Esophagus mucosa (tissue), 1 donor: ENCODE data around the gene TMCC1. TPM values are rescaled to one million over a fixed set of nuclear protein-coding genes. Genes with fewer than 3 reads are reported as not detected.
"Not testable (repeated sequence)": the region's sequence is repeated elsewhere in the genome, so short reads cannot be mapped to it uniquely, and the experiment has no call there.

Experiments used
- ATAC-seq: fragments of 200-7000 bp; cut with Tn5 transposase; one replicate; pipeline ENCODE4 v1.9.1; 2020
- total RNA-seq: library from RNA; stranded (reverse); gene quantifications from one replicate; pipeline ENCODE4 v1.2.4, GENCODE V29; 2023
- donor health status: DM: yes; HTN: yes; CAD: no.

The TMCC1 gene
- total RNA-seq, 1 donor from 2014 or later: 23.4 TPM

- not testable (repeated sequence) for ATAC-seq
Observed at GRCh38 chr3:129641567-129642260, 251.8 kb downstream of the TMCC1 start.

DNA sequence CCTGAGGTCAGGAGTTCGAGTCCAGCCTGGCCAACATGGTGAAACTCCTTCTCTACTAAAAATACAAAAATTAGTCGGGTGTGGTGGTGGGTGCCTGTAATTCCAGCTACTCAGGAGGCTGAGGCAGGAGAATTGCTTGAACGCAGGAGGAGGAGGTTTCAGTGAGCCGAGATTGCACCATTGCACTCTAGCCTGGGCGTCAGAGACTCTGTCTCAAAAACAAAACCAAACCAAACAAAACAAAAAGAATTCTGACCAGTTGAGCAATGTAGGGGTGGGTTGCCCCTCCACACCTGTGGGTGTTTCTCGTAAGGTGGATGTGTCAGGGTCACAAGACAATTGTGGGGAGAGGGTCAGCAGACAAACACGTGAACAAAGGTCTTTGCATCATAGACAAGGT, 252.5 kb downstream of the TMCC1 start:
- ATAC-seq: not testable (repeated sequence)

DNA sequence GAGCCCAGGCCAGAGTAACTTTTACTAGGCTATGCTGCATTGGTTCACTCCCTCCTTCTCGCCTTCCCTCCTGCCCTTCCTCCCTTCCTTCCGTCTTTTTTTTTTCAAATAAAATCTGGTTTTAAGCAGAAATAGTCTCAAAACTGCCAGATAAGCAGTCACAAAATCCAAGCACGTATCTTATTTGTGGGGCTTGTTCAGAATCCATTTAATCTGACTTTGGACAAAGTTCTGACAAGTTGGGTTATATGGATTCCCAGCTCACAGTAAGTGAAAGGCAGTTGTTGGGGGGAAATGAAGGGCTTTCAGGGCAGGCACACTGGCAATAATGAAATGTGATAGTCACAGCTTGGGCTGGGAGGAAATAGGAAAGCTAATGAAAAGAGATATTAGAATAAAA, 255.0 kb downstream of the TMCC1 start:
- ATAC-seq: no peak

GRCh38 chr3:129636082-129636481, 257.4 kb downstream of the TMCC1 start:
- no peak for ATAC-seq

- ATAC-seq: no peak
Observed at GRCh38 chr3:129635656-129636055, 257.9 kb downstream of the TMCC1 start.

DNA sequence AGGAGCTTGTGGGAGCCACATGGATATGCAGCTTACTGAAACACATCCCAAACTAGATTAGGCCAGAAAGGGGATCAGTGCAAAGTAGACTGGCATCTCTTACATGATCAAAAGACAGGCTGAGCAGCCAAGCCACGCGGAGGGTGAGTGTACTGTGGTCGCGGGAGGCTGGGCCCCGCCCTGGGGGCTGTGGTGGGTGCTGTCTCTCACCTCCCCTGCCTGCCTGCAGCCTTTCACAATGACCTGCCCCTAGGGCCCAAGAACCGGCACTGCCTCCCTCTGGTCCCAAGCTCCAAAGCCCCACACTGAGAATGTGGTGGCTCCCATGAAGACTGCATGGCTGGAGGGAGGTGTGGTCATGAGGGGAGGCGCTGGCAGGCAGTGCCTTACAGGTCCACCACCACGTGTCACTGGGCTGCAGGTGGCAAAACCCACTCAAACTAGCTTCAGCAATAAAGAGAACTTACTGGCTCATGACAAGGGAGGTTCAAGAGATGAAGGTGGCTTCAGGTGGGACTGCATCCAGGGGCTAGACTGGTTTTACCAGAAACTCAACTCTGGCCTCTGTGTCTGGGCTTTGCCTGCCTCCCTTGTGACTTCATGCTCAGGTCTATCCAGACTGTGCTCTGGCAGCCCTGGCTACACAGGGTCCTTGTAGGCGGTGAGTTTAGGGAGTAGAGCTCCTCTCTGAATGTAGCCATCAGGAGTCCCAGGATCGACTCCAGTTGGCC, 259.6 kb downstream of the TMCC1 start:
- ATAC-seq: peak; percentile 84

DNA sequence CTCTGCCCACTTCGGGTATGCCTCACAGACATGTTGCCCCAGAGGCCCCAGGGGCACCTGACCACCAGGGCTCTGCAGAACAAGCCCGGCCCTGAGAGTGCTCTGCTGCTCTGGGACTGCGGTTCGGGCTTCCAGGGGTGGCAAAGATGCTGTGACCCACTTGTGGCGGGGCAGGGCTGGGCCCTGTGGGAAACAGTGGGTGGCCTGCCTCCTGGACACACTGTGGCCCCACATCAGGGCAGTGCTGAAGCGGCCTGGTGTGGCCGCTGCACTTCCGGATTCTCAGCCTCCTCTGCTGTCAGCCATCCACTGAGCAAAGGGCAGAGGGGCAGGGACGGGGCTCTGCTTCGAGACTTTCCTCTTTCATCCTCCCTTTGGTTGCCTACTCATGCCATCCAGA, 260.5 kb downstream of the TMCC1 start:
- ATAC-seq: no peak

- no peak for ATAC-seq
Observed at GRCh38 chr3:129632556-129632955, 261.0 kb downstream of the TMCC1 start.

DNA sequence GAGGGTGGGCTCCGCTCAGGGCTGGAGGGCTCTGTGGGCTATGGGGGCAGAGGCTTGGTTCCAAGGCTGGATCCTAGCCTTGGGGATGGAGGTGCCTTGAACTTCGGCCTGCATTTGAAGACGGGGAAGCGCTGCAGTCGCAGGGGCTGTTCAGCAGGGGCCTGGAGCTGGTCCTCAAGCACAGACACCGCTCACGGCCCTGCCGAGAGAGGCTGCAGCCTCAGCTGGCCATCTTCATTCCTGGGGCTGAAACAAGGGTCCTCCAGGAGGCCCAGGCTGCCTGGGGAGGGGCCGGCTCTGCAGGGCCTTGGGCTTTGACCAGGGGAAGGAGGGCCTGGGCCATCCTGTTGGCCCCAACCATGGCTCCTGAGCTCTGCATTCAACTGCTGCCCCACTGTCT, 261.5 kb downstream of the TMCC1 start:
- ATAC-seq: no peak

DNA sequence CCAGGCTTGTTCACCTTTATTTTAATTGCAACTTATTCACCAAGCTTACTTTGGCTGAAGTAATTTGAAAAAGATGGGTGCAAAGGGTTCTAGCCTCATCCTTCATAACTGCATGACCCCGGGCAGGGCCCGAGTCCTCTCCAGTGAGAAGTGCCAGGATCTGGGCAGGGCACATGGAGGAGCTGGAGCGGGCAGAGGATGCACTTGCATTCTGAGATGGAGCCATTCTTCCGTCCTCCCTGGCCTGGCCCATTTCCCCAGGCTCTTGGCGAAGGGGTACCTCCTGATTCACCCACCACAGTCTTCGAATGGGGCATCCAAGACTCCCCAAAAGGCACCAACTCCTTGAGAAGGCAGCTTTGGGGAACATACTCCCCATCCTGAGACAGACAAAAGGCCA, 264.5 kb downstream of the TMCC1 start:
- no peak for ATAC-seq

- ATAC-seq: no peak
Observed at GRCh38 chr3:129628169-129628522, 265.4 kb downstream of the TMCC1 start.

GRCh38 chr3:129627350-129628168, 266.0 kb downstream of the TMCC1 start:
- ATAC-seq: peak; percentile 65

DNA sequence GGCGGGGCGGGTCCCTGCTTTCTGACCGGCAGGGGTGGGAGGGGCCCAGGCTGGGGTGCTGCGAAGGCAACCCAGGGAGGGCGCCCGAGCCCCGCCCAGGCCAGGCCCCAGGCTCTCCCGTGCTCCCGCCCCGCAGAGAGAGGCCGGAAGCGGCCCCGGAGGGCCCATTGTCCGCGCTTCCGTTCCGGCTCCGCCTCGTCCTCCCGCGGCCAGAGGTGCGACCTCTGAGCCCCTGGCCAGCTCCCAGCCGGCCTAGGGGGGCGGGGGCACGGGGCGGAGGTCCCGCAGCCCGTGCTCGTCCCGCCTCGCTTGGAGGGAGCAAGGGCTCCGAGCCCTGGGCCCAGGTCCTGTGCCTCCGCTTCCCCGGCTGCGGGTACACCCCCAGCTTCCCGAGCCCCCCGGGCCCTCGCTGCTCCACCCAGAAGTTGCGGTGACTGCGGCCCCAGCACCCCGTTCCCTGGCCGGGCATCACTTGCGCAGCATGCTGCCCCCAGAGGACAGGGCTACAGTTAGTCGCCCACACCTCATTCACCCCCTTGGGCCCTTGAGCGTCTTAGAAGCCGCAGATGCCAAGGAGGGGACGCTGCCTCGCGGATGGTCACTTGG, 266.7 kb downstream of the TMCC1 start:
- peak; percentile 86 for ATAC-seq

DNA sequence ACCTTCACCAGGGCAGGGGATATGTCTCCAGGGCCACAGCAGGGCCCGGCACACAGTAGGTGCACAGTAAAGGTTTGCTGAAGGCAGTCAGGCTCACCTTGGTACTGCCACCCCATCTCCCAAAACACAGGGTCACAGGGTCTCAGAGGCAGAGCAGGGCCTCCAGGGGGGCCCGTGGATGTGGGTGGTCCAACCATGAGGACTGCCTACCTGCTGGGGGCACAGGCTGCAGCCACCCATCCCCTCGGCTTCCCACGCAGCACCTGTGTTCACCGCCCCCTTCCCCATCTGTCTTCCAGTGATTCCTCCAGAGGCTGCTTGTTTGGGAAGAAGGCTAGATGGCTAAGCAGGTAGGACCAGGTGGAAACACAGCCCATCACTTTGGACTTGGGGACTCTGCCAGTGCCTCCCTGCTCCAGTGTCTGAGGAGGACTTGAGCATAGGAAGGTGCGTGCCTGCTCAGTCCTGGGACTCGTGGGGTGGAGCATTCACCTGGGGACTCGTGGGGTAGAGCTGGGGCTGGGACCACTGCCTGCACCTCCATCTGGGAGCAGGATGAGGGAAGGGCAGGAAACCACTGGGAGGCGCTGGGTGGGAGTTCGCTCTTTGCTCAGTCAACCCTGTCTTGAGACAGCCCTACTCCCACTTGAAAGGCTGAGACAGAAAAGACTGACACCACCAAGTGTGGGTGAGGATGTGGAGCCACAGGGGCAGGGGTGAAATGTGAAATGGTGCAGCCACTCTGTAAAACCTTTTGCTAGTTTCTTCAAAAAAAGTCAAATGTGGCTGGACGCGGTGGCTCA, 268.2 kb downstream of the TMCC1 start:
- no peak for ATAC-seq

- ATAC-seq: no peak
Observed at GRCh38 chr3:129624347-129625071, 269.0 kb downstream of the TMCC1 start.

- ATAC-seq: no peak
Observed at GRCh38 chr3:129623447-129624118, 269.9 kb downstream of the TMCC1 start.

DNA sequence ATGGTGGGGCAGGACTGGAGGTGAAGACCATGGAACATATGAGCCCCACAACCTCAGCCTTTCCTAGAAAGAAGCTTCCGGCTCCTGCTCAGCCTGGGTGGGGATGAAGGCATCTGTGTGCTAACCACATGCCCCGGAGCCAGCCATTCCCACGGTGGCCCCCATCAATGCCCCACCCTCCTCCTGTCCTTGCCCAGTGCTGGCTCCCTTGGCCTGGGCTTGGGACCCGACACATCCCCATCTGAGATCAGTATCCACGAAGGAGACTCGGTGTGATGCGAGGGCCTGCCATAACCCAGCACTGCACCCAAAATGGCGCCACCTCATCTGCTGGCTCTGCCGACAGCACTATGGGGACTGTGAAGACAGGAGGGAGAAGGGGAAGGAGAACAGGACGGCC, 270.6 kb downstream of the TMCC1 start:
- ATAC-seq: no peak

- ATAC-seq: no peak
Observed at GRCh38 chr3:129622226-129622874, 271.2 kb downstream of the TMCC1 start.

DNA sequence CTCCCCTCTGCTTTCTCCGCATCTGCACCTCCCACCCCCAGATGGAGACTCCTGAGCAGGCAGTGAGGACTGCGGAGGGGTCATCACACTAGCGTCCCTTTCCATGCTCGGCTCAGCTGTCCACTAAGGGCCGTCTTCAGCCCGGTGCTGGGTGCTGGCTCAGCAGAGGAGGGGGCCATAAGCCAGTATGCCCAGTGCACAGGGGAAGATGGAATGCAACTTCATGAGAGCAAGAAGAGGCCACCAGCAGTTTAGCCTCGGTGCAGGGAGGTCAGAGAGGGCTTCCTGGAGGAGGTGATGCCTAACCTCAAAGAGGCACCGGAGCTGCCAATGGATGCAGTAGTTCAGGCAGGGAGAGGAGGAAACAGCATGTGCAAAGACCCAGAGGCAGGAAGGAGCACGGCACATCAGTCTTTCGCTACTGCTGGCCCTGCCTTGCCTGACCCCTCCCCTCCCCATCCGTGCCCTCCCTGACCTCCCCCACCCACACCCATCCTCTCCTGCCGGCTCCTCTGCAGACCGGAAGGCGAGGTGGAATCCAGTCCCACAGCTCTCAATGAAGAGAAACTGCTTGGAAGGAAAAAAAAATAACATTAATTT, 271.8 kb downstream of the TMCC1 start:
- no peak for ATAC-seq
